ENCODE results near the gene CDH20. TPM values are rescaled to one million over a fixed set of nuclear protein-coding genes. Genes with fewer than 3 reads are reported as not detected.
A peak's percentile ranks its signal among the peaks of the same experiment; 100 is the strongest.

The CDH20 gene
- polyA plus RNA-seq, 3 donors = not detected

DNA sequence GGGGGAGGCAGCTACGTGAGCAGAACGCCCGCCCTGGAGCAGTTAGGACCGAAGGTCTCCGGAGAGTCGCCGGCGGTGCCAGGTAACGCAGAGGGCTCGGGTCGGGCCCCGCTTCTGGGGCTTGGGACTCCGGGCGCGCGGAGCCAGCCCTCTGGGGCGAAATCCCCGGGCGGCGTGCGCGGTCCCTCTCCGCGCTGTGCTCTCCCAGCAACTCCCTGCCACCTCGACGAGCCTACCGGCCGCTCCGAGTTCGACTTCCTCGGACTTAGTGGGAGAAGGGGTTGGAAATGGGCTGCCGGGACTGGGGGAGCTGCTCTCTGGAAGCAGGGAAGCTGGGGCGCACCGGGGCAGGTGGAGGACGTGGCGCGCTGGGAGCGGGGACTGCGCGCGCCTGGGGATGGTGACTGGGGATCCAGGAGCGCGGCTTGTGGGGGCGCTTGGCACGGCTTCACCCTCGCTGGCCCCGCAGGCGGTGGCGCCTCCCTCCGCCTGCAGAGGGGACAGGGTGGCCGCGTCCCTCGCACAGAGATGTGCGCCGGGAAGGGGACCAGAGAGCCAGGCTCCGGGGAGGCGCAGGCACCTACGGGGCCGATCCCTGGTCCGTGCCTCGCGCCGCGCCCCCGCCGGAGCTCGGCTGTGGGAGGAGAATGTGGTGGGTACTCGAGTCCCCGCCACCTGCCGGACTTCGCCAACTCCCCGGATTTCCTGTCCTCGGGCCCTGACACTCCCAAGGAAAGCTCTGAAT lies 688 bp downstream of the CDH20 start:
- no peak overlapping the region for H3K27ac ChIP-seq (ENCODE audit: low read depth in 1 of 2, low read length in 2 of 2)
- no peak overlapping the region for H3K4me2 ChIP-seq (replicated peaks; ENCODE audit: extremely low read depth, low read length, poor library complexity, severe bottlenecking)
- Mint-ChIP-seq H3K36me3 (no peaks in the 10 kb centered on the region), H3K4me3 (peak overlapping the region in 1 of 2 donors; percentile 76), H3K27me3 (ENCODE audit: low read depth in 3 of 3) (peaks cover 30 to 51% (median 42%) of the 10 kb centered on the region in 3 donors), H3K9me3 (peaks cover 0 to 8% (median 0%) of the 10 kb centered on the region in 7 donors), H3K4me1 (peaks cover 2% of the 10 kb centered on the region), H3K27ac (no peak overlapping the region)
- intact Hi-C loops (cut with micrococcal nuclease) = no loop called here
- H3K79me2 ChIP-seq (ENCODE audit: insufficient read depth, low read length) = no peaks in the 10 kb centered on the region
- no peak for DNase-seq
- no peaks in the 10 kb centered on the region for H4K20me1 ChIP-seq (ENCODE audit: insufficient read depth, low read length)
- H3K27me3 ChIP-seq (ENCODE audit: control insufficient read depth in 2 of 2, insufficient read depth in 2 of 2, low read length in 2 of 2) = peaks cover 24 to 48% of the 10 kb centered on the region in 2 donors
- TF ChIP-seq, protein P1, sequence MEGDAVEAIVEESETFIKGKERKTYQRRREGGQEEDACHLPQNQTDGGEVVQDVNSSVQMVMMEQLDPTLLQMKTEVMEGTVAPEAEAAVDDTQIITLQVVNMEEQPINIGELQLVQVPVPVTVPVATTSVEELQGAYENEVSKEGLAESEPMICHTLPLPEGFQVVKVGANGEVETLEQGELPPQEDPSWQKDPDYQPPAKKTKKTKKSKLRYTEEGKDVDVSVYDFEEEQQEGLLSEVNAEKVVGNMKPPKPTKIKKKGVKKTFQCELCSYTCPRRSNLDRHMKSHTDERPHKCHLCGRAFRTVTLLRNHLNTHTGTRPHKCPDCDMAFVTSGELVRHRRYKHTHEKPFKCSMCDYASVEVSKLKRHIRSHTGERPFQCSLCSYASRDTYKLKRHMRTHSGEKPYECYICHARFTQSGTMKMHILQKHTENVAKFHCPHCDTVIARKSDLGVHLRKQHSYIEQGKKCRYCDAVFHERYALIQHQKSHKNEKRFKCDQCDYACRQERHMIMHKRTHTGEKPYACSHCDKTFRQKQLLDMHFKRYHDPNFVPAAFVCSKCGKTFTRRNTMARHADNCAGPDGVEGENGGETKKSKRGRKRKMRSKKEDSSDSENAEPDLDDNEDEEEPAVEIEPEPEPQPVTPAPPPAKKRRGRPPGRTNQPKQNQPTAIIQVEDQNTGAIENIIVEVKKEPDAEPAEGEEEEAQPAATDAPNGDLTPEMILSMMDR (IDR thresholded peaks at IDR 0.05) = no peak
- no peak overlapping the region for H3K4me3 ChIP-seq (replicated peaks in 1 of 3; ENCODE audit: low read depth in 2 of 3, low read length in 3 of 3)
- H3K36me3 ChIP-seq (replicated peaks in 1 of 2; ENCODE audit: control insufficient read depth in 1 of 2, insufficient read depth in 2 of 2, low read length in 2 of 2) = no peaks in the 10 kb centered on the region
- no peak overlapping the region for H3K9ac ChIP-seq (ENCODE audit: insufficient read depth, low read length, poor library complexity, severe bottlenecking)
- no peak overlapping the region for H2AFZ ChIP-seq (ENCODE audit: insufficient read depth, low read depth, low read length, poor library complexity, severe bottlenecking)
- no peaks in the 10 kb centered on the region for H3K9me3 ChIP-seq (replicated peaks in 1 of 2; ENCODE audit: control insufficient read depth in 1 of 2, insufficient read depth in 1 of 2, low read length in 2 of 2)
- H3K4me1 ChIP-seq (ENCODE audit: control insufficient read depth in 1 of 2, insufficient read depth in 2 of 2, low read length in 2 of 2) = no peaks in the 10 kb centered on the region
- WGBS (ENCODE audit: insufficient coverage) = 2% methylated on average over 72 of the region's 73 CpGs

DNA sequence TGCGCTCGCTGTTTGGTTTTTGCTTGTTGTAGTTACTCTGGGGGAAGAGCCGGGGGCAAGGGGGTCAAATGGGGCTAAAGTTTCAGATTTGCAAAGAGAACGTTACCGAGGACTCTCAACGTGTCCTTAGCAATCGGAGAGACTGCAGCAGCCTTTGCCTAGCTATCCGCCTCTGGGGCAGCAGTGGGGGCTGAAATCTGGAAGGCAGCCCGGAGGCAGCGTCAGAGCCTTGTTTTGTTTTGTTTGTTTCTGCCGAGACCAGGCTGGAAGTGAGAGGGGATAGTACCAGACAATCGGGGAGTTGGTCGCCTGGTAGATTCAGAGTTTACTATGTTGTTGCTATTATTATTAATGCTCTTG lies 1.2 kb downstream of the CDH20 start:
- H3K27me3 ChIP-seq (ENCODE audit: control insufficient read depth in 2 of 2, insufficient read depth in 2 of 2, low read length in 2 of 2) = peaks cover 24 to 48% of the 10 kb centered on the region in 2 donors
- no peak overlapping the region for H2AFZ ChIP-seq (ENCODE audit: insufficient read depth, low read depth, low read length, poor library complexity, severe bottlenecking)
- H3K4me1 ChIP-seq (ENCODE audit: control insufficient read depth in 1 of 2, insufficient read depth in 2 of 2, low read length in 2 of 2) = no peaks in the 10 kb centered on the region
- Mint-ChIP-seq H3K27ac (no peak overlapping the region), H3K4me1 (peaks cover 2% of the 10 kb centered on the region), H3K27me3 (ENCODE audit: low read depth in 3 of 3) (peaks cover 30 to 51% (median 42%) of the 10 kb centered on the region in 3 donors), H3K36me3 (no peaks in the 10 kb centered on the region), H3K4me3 (peak overlapping the region in 1 of 2 donors; percentile 76), H3K9me3 (peaks cover 0 to 8% (median 0%) of the 10 kb centered on the region in 7 donors)
- TF ChIP-seq, protein P1 (IDR thresholded peaks at IDR 0.05) = no peak
- H4K20me1 ChIP-seq (ENCODE audit: insufficient read depth, low read length) = no peaks in the 10 kb centered on the region
- no peaks in the 10 kb centered on the region for H3K79me2 ChIP-seq (ENCODE audit: insufficient read depth, low read length)
- no peak overlapping the region for H3K4me2 ChIP-seq (replicated peaks; ENCODE audit: extremely low read depth, low read length, poor library complexity, severe bottlenecking)
- no peak overlapping the region for H3K4me3 ChIP-seq (replicated peaks in 1 of 3; ENCODE audit: low read depth in 2 of 3, low read length in 3 of 3)
- no peak overlapping the region for H3K9ac ChIP-seq (ENCODE audit: insufficient read depth, low read length, poor library complexity, severe bottlenecking)
- H3K9me3 ChIP-seq (replicated peaks in 1 of 2; ENCODE audit: control insufficient read depth in 1 of 2, insufficient read depth in 1 of 2, low read length in 2 of 2) = no peaks in the 10 kb centered on the region
- no peak for DNase-seq
- no peaks in the 10 kb centered on the region for H3K36me3 ChIP-seq (replicated peaks in 1 of 2; ENCODE audit: control insufficient read depth in 1 of 2, insufficient read depth in 2 of 2, low read length in 2 of 2)
- H3K27ac ChIP-seq (ENCODE audit: low read depth in 1 of 2, low read length in 2 of 2) = no peak overlapping the region
- intact Hi-C loops (cut with micrococcal nuclease) = no loop called here
- WGBS (ENCODE audit: insufficient coverage) = 8% methylated on average over 11 of the region's 13 CpGs
